GM19043 (cell line): ENCODE measurements around the gene YY1AP1.
"Not testable (repeated sequence)": the region's sequence is repeated elsewhere in the genome, so short reads cannot be mapped to it uniquely, and the experiment has no call there.

Experiments
- ATAC-seq: cut with Tn5 transposase; IDR thresholded peaks from one replicate; pipeline ENCODE4 v1.9.1; 2021; ENCODE audit warnings: low read depth; ENCODE audit not compliant: unreplicated experiment

YY1AP1 gene

DNA sequence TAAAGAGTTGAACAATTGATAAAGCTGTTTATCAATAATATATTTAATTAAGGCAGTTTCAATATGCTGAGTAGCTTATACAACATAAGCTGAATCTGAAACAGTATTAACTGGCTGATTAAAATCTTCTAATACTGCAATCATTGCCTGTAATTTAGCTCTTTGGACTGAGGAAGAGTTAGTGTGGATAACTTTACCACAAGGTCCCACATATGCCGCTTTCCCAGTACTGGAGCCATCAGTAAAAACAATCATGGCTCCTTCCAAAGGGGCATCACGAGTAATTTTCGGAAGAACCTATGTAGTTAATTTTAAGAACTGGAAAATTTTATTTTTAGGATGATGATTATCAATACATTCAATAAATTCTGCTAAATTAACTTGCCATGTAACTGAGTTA is 7.0 kb upstream of the YY1AP1 start:
- ATAC-seq, result no peak

DNA sequence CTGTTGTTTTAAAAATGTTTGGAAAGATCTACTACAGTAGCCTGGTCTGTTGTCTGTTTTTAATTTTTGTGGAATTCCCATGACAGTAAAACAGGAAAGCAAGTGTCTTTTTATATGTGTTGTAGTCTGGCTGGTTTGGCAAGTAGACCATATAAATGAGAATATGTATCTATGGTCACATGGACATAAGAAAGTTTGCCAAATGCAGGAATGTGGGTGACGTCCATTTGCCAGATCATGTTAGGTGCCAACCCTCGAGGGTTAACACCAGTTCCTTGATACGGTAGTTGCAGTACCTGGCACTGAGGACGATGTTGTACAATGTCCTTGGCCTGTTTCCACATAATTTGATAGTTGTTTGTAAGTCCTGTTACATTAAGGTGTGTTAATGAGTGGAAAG is 6.5 kb upstream of the YY1AP1 start:
- no peak for ATAC-seq

GRCh38 chr1:155694167-155694566 is 5.6 kb upstream of the YY1AP1 start:
- no peak for ATAC-seq

DNA sequence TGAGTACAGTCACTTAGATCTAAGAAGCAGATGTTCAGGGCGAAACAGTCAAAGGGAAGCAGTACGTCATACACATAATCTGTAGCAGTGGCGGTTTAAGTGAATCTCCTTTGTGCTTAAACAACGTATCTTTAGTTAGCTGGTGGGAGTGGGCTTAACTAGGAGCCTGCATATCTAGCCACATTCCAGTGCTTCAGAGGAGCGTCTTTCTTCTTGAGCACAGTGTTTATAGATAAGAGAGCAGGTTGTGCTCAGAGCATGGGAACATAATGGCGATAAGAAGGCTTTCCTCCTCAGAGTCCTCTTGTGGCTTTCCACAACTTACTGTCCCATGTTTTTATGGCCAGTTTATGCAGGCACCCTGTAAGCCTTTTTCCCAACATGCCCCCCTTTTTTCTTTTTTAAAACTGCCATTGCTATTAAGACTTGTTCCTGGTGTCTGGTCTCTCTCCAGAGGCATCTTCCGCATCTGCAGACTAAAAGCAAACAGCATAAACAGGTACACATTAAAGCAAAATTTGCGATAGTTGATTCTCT is 3.5 kb upstream of the YY1AP1 start:
- ATAC-seq, result no peak

- ATAC-seq, result peak; percentile 20
Observed at GRCh38 chr1:155689081-155689607, 570 bp upstream of the YY1AP1 start, which contains the start of gene DAP3. DAP3 (plus strand) TSS chr1:155689091; CDS start chr1:155709780, 20,689 bp downstream.

GRCh38 chr1:155687705-155688323 is 760 bp downstream of the YY1AP1 start:
- not testable (repeated sequence) for ATAC-seq

GRCh38 chr1:155681776-155682175 is 6.8 kb downstream of the YY1AP1 start:
- no peak for ATAC-seq

DNA sequence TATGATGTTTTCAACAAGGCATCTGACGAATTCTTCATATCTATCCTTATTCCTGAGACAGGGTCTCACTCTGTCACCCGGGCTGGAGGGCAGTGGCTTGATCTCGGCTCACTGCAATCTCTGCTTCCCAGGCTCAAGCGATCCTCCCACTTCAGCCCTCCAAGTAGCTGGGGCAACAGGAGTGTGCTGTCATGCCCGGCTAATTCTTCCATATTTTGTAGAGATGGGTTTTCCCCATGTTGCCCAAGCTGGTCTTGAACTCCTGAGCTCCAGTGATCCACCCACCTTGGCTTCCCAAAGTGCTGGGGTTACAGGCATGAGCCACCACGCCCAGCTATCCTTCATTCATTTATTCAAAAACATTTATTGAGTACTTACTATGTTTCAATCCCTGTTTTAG is 8.0 kb downstream of the YY1AP1 start:
- no peak for ATAC-seq

DNA sequence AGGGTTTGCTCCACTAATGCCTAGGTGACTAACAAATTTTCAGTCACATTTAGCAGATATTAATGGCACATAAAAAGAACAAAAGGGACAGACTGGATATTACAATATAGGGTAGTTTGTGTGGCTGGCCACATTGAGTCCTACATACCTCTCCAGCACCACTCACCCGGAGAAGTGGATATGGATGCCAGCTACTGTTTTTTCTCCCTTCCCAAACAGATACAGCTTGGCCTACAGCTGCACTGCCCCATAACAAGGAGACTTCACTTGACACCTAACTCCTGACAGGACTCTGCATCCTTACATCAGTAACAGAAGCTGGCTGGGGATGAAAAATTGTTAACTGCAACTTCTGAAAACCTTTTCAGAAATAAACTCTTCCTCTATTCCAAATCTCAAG is 9.6 kb downstream of the YY1AP1 start:
- not testable (repeated sequence) for ATAC-seq

DNA sequence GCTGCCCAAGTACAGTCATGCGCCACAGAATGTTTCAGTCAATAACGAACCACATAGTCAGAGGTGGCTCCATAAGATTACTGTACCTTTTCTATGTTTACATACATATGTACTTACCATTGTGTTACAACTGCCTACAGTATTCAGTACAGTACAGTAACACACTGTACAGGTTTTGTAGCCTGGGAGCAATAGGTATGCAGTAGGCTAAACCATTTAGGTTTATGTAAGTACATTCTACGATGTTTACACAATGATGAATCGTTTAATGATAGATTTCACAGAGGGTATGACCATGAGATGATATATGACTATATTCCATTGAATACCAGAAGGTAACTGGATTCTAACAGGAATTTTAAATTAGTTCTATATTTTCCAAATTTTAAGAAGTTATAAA is 10.5 kb downstream of the YY1AP1 start:
- ATAC-seq, result no peak

DNA sequence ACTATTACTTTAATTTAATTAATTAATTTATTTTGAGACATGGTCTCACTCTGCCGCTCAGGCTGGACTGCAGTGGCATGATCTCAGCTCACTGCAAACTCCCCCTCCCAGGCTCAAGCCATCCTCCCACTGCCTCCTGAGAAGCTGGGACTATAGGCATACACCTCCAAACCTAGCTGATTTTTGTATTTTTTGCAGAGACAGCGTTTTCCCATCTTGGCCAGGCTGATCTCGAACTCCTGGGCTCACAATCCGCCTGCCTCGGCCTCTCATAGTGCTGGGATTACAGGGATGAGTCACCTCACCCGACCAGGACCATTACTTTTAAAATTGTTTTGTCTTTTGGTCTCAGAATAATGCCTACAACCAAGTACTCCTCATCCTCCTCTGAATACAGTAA is 15.6 kb downstream of the YY1AP1 start:
- ATAC-seq, result no peak

GRCh38 chr1:155671750-155672149 is 16.8 kb downstream of the YY1AP1 start:
- no peak for ATAC-seq

DNA sequence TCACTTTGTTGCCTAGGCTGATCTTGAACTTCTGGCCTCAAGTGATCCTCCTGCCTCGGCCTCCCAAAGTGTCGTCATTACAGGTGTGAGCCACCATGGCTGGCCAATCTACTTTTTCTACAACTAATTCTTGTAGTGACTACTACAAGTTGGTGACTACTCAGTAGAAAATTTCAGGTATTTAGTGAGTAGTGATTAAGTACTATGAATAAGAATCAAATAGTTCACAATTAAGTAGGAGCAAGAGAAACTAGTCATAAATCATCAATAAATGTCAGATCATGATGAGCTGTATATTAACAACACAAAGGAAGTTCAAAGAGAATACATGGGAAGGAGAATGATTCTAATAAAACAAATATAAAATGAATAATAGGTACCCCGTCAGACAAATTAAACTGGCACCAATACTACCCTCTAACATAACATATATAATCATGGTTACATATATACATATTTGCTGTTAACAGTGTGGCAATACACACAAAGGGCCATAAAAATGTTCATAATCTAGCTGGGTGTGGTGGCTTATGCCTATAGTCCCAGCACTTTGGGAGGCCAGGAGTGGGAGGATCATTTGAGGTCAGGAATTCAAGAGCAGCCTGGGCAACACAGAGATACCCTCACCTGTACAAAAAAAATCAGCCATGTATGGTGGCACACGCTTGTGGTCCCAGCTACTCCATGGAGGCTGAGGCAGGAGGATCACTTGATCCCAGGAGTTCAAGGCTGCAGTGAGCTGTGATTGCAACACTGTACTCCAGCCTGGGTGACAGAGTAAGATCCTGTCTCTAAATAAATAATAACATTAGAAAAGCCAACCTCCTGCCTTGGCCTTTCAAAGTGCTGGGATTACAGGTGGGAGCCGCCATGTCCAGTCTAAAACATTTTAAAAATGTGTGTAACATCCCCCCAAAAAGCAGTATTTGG is 19.1 kb downstream of the YY1AP1 start:
- no peak for ATAC-seq

DNA sequence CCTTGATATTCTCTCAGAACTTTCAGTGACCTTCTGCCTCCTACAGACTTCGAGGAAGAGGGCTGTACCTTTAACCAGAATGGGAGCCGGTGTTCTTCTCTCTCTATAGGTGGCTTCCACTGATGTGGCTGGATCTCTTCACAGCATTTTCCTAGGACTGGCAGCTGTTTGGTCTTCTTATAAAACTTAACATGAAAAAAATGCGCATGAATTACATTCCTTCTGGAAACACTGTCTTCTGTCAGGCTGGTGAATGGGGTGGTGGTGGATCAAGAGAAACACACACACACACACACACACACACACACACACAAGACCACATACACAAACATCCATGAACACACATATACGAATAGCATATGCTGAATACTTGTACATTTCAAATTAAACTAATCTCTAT is 27.3 kb downstream of the YY1AP1 start:
- not testable (repeated sequence) for ATAC-seq

- ATAC-seq, result no peak
Observed at GRCh38 chr1:155657463-155657862, 31.1 kb downstream of the YY1AP1 start.

- ATAC-seq, result no peak
Observed at GRCh38 chr1:155652951-155653350, 35.6 kb downstream of the YY1AP1 start.

DNA sequence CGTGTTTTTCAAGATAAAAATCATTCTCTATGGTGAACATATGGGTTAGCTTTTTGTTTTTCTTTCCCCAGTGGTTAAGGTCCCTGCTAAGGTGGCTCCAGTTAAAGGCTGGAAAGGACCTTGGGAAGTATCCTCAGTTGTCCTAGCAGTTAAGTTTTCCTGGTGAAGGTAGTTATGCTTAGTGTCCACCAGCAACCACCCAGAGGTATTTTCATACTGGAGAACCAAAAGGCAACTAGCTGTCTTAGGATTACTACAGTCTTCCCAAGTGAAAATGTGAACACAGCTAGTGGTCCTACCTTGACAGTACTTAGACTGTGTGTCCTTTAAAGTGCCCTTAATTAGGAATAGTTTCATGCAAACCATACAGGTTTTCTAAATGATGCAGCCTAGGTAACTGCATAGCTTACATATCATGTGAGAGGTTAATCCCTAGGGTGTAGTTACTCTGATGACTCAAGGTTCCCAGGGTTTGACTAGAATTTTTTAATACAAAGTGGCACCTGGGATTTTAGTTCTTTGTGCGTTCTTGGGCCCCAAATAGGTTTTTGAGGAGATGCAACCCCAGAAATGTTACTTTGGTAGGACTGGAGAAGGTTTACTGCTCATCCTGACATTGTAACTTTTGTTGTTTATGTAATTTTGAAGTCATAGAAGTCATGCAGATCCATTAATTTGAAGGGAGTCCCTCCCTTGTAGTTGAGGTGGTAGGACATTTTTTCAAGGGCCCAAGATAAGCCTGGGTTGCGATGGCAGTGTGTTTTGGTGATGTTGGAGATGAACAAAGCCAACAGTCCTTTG is 36.5 kb downstream of the YY1AP1 start:
- ATAC-seq, result no peak

GRCh38 chr1:155650231-155650757 is 38.3 kb downstream of the YY1AP1 start:
- no peak for ATAC-seq

DNA sequence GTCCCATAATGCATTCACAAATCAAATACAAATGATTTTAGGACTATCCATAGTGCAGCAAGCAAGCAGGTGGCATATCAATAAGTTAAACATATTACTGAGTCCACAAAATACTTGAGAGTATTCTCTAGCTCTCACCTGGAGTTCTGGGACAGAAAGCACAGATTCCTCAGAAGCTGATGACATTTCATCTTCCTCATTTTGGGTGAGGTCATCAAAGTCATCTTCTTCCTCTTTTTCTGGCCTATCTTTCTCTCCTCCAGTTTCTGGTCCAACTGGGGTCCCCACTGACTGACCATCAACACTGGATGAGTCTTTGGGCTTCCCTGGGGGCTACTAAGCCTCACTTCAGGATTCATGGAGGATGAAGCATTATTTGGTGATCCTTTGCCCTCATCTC is 38.9 kb downstream of the YY1AP1 start:
- no peak for ATAC-seq
